H1 (cell line): ENCODE data around the gene NELFE. TPM values are rescaled to one million over a fixed set of nuclear protein-coding genes. Genes with fewer than 3 reads are reported as not detected.

Source experiments
- KDM5A ChIP-seq: fragments of 200-600 bp; IDR thresholded peaks from 2 replicates; pipeline ENCODE4 v1.7.1; 2012; ENCODE audit warnings: mild to moderate bottlenecking, low read length, inconsistent platforms, mixed read lengths
- RAD21 ChIP-seq, 2 experiments: IDR thresholded peaks in 1 of 2; conservative IDR thresholded peaks in 1 of 2; 2 replicates each; pipeline ENCODE4 v1.6.1; 2011; ENCODE audit warnings: low read depth in 2 of 2, low read length in 2 of 2, improper control_type of control experiment in 1 of 2, inconsistent platforms in 1 of 2, mild to moderate bottlenecking in 1 of 2, moderate library complexity in 1 of 2
- SUZ12 ChIP-seq: fragments of 200-600 bp; sonication (generic); IDR thresholded peaks from 2 replicates; pipeline ENCODE4 v1.6.1; 2012; ENCODE audit warnings: mild to moderate bottlenecking, inconsistent platforms, low read length, moderate library complexity, mixed read lengths
- ZNF274 ChIP-seq: IDR thresholded peaks from 2 replicates; pipeline ENCODE4 v1.7.0; 2012; ENCODE audit warnings: low read length, borderline replicate concordance; ENCODE audit errors: extremely low read depth
- polyA plus RNA-seq, 7 experiments: library from polyadenylated mRNA; depleted of rRNA in 3 of 7; stranded (reverse) in 5 of 7; unstranded in 2 of 7; fragments of >200 nt in 5 of 7; fragments of 200-250 nt in 2 of 7; gene quantifications; 1 replicate in 5 of 7; 2 replicates in 1 of 7; 4 replicates in 1 of 7; pipeline versions ENCODE4 v1.2.1 to v1.2.3, GENCODE V29; 2011 to 2013; ENCODE audit warnings: missing spikeins in 2 of 7, mixed read lengths in 2 of 7
- total RNA-seq: library from RNA; stranded (reverse); fragmentation: NEBNext Ultra II Directional; extraction: Animal tissue kit (Norgen Biotek cat#: 25700); gene quantifications from 2 replicates; pipeline ENCODE4 v1.2.1, GENCODE V29; 2021

NELFE gene
- total and polyA plus RNA-seq, 2 of the 8 experiments (the other 6 are each of a cell fraction or from before 2014, with no cell fraction given), result 49.2 to 71.5 TPM

GRCh38 chr6:31969712-31970603 is 11.2 kb upstream of the NELFE start (continued):
- no peak for TF ChIP-seq KDM5A
- no peak for TF ChIP-seq SUZ12
- no peak for TF ChIP-seq ZNF274
- TF ChIP-seq RAD21 (IDR thresholded peaks at IDR 0.05 in 1 of 2, conservative IDR thresholded peaks at IDR 0.05 in 1 of 2; ENCODE audit: low read depth in 2 of 2, low read length in 2 of 2), result no peak
- TF ChIP-seq, all 59 proteins: peak for 0
